Liver (tissue), 9 donors: ENCODE results near the gene DYSF. TPM values are rescaled to one million over a fixed set of nuclear protein-coding genes. Genes with fewer than 3 reads are reported as not detected.

Experiments used
- DNase-seq: peaks from one replicate; pipeline ENCODE4 v3.0.0-alpha.2; 2017; ENCODE audit warnings: low spot score
- H3K27ac ChIP-seq, 2 donors: one replicate each; pipeline ENCODE4 v1.7.0; 2013; ENCODE audit warnings: inconsistent platforms in 2 of 2, low read length in 2 of 2, control low read depth in 1 of 2, low read depth in 1 of 2, mild to moderate bottlenecking in 1 of 2
- H3K27me3 ChIP-seq, 4 donors: one replicate each; pipeline versions ENCODE4 v1.6.1 to v1.7.0; 2013; ENCODE audit warnings: low read length in 3 of 4, inconsistent platforms in 1 of 4, mild to moderate bottlenecking in 1 of 4, moderate library complexity in 1 of 4; ENCODE audit not compliant: control insufficient read depth in 4 of 4, insufficient read depth in 4 of 4
- H3K36me3 ChIP-seq, 4 donors: one replicate each; pipeline versions ENCODE4 v1.6.1 to v1.7.0; 2013; ENCODE audit warnings: low read length in 3 of 4, mild to moderate bottlenecking in 3 of 4, low read depth in 1 of 4, moderate library complexity in 1 of 4; ENCODE audit not compliant: control insufficient read depth in 4 of 4, insufficient read depth in 3 of 4
- H3K4me1 ChIP-seq, 4 donors: one replicate each; pipeline versions ENCODE4 v1.6.1 to v1.7.0; 2013; ENCODE audit warnings: low read length in 3 of 4, mild to moderate bottlenecking in 3 of 4, moderate library complexity in 1 of 4; ENCODE audit not compliant: control insufficient read depth in 4 of 4, insufficient read depth in 4 of 4
- H3K4me3 ChIP-seq, 3 donors: one replicate each; pipeline versions ENCODE4 v1.6.1 to v1.7.0; 2013; ENCODE audit warnings: low read length in 3 of 3, control low read depth in 1 of 3, low read depth in 1 of 3, mild to moderate bottlenecking in 1 of 3
- H3K9ac ChIP-seq, 2 donors: one replicate each; pipeline ENCODE4 v1.7.0; 2013; ENCODE audit warnings: low read length in 2 of 2, mild to moderate bottlenecking in 2 of 2, moderate library complexity in 2 of 2, control low read depth in 1 of 2, low read depth in 1 of 2
- H3K9me3 ChIP-seq, 4 donors: one replicate each; pipeline versions ENCODE4 v1.6.1 to v1.7.0; 2013; ENCODE audit warnings: low read length in 3 of 4; ENCODE audit not compliant: control insufficient read depth in 4 of 4
- ATF3 ChIP-seq: IDR thresholded peaks from 2 replicates; pipeline ENCODE4 v1.6.1; 2016; ENCODE audit warnings: antibody characterized with exemption
- CTCF ChIP-seq: fragments of 150-350 bp; IDR thresholded peaks from 2 replicates; pipeline ENCODE4 v1.5.1; 2017; ENCODE audit warnings: improper control_type of control experiment, low read depth, low read length; ENCODE audit not compliant: missing input control
- FOXA2 ChIP-seq: IDR thresholded peaks from 2 replicates; pipeline ENCODE4 v1.6.1; 2016; ENCODE audit warnings: antibody characterized with exemption
- GABPA ChIP-seq, 2 donors: IDR thresholded peaks in 1 of 2; conservative IDR thresholded peaks in 1 of 2; 2 replicates each; pipeline ENCODE4 v1.6.1; 2016; ENCODE audit warnings: antibody characterized with exemption in 2 of 2, mild to moderate bottlenecking in 1 of 2, moderate library complexity in 1 of 2
- HNF4A ChIP-seq, 2 donors: conservative IDR thresholded peaks; 2 replicates each; pipeline ENCODE4 v1.6.1; 2016; ENCODE audit warnings: antibody characterized with exemption in 2 of 2, mild to moderate bottlenecking in 2 of 2
- HNF4G ChIP-seq: IDR thresholded peaks from 2 replicates; pipeline ENCODE4 v1.6.1; 2016; ENCODE audit warnings: antibody characterized with exemption
- JUND ChIP-seq, 2 donors: IDR thresholded peaks; 2 replicates each; pipeline ENCODE4 v1.6.1; 2016; ENCODE audit warnings: antibody characterized with exemption in 2 of 2
- MAX ChIP-seq: IDR thresholded peaks from 2 replicates; pipeline ENCODE4 v1.6.1; 2016; ENCODE audit warnings: antibody characterized with exemption
- NR2F2 ChIP-seq: IDR thresholded peaks from 2 replicates; pipeline ENCODE4 v1.6.1; 2016; ENCODE audit warnings: antibody characterized with exemption
- RAD21 ChIP-seq, 2 donors: IDR thresholded peaks; 2 replicates each; pipeline ENCODE4 v1.6.1; 2016; ENCODE audit warnings: antibody characterized with exemption in 2 of 2, mild to moderate bottlenecking in 2 of 2
- RXRA ChIP-seq, 2 donors: IDR thresholded peaks; 2 replicates each; pipeline ENCODE4 v1.6.1; 2017 to 2018; ENCODE audit warnings: antibody characterized with exemption in 2 of 2, mild to moderate bottlenecking in 1 of 2
- SP1 ChIP-seq: IDR thresholded peaks from 2 replicates; pipeline ENCODE4 v1.6.1; 2018; ENCODE audit warnings: antibody characterized with exemption, mild to moderate bottlenecking
- TAF1 ChIP-seq: conservative IDR thresholded peaks from 2 replicates; pipeline ENCODE4 v1.6.1; 2016; ENCODE audit warnings: antibody characterized with exemption, mild to moderate bottlenecking
- YY1 ChIP-seq: IDR thresholded peaks from 2 replicates; pipeline ENCODE4 v1.6.1; 2016; ENCODE audit warnings: antibody characterized with exemption, mild to moderate bottlenecking
- ZBTB33 ChIP-seq: IDR thresholded peaks from 2 replicates; pipeline ENCODE4 v1.6.1; 2016; ENCODE audit warnings: antibody characterized with exemption
- WGBS: extraction: QIAGEN DNeasy Blood & Tissue Kit; methylation state at CpG from one replicate; pipeline ENCODE4 v1.1.7; 2013; 5-methylcytosine and 5-hydroxymethylcytosine counted together
- polyA plus RNA-seq, 2 donors: library from polyadenylated mRNA; stranded (reverse) in 1 of 2; unstranded in 1 of 2; fragments of 200-250 nt in 1 of 2; fragments of >200 nt in 1 of 2; fragmentation: Nextera tagmentation in 1 of 2; extraction: Ambion mirVana in 1 of 2; gene quantifications; one replicate each; pipeline versions ENCODE4 v1.2.1 to v1.2.3, GENCODE V29; 2013 to 2015
- total RNA-seq, 2 donors: library from RNA; depleted of rRNA; stranded (reverse); fragments of >200 nt; gene quantifications; one replicate each; pipeline ENCODE4 v1.2.3, GENCODE V29; 2014
- donor health status: healthy.
- donor health status: healthy.
- donor health status: healthy.
- donor health status: healthy.
- donor health status: healthy.

DYSF gene
- total and polyA plus RNA-seq, 4 donors = 8.5 to 20.8 (median 13.6) TPM

DNA sequence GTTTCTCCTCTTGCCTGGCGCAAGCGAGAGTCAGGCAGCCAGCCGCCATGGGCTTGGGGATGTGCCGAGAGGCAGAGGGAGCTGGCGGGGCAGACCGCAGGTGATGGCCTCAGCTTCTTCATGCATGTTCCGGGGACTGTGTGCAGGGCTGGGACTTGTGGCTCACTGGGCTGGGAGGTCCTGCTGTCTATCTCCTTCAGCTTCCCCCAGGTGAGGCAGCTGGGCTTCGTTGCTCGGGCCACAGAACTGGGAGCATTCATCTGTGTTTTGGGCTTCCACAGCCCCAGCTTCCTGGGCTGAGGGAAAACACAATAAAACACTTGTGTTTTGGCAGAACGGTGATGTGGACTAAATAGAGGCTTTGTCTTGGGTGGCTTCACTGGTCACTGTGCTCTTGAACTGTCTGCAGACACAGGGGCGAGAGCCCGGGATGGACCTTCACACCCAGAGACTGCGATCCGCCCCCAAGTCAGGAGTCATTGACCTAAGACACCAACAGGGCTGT is 93.5 kb downstream of the DYSF start:
- Histone ChIP-seq H3K36me3 (no peaks in the 10 kb centered on the region), H3K4me1 (no peaks in the 10 kb centered on the region), H3K27ac (no peak overlapping the region), H3K4me3 (no peak overlapping the region), H3K27me3 (no peaks in the 10 kb centered on the region), H3K9me3 (no peaks in the 10 kb centered on the region), H3K9ac (no peak overlapping the region)
- TF ChIP-seq SP1 = no peak
- no peak for TF ChIP-seq RXRA (IDR thresholded peaks at IDR 0.05)
- no peak for TF ChIP-seq NR2F2
- DNase-seq = no peak
- WGBS = 91% methylated on average over 14 of the region's 14 CpGs

- Histone ChIP-seq H3K4me3 (no peak overlapping the region), H3K36me3 (no peaks in the 10 kb centered on the region), H3K27ac (no peak overlapping the region), H3K4me1 (no peaks in the 10 kb centered on the region), H3K27me3 (no peaks in the 10 kb centered on the region), H3K9me3 (no peaks in the 10 kb centered on the region), H3K9ac (no peak overlapping the region)
- TF ChIP-seq FOXA2 = no peak
- TF ChIP-seq ZBTB33 = no peak
- TF ChIP-seq ATF3 = no peak
- TF ChIP-seq YY1 = no peak
- TF ChIP-seq RAD21 (IDR thresholded peaks at IDR 0.05) = no peak
- TF ChIP-seq MAX = no peak
- no peak for TF ChIP-seq JUND (IDR thresholded peaks at IDR 0.05)
- no peak for TF ChIP-seq RXRA (IDR thresholded peaks at IDR 0.05)
- no peak for TF ChIP-seq HNF4G
- no peak for TF ChIP-seq CTCF
- TF ChIP-seq HNF4A (conservative IDR thresholded peaks at IDR 0.05) = no peak
- no peak for TF ChIP-seq TAF1
- TF ChIP-seq SP1 = no peak
- TF ChIP-seq GABPA (IDR thresholded peaks at IDR 0.05 in 1 of 2, conservative IDR thresholded peaks at IDR 0.05 in 1 of 2) = no peak
- DNase-seq = no peak
- WGBS = 77% methylated on average over 13 of the region's 13 CpGs
These were observed 94.4 kb downstream of the DYSF start for GRCh38 chr2:71547616-71548285.
